C4-2B (cell line): ENCODE data around the gene AP3S1.

Experiments
- CTCF ChIP-seq: fragments of 450-650 bp; conservative IDR thresholded peaks from 2 replicates; pipeline ENCODE4 v1.5.1; 2017; ENCODE audit warnings: mild to moderate bottlenecking
- ZFX ChIP-seq: fragments of 450-650 bp; IDR thresholded peaks from 2 replicates; pipeline ENCODE4 v1.6.1; 2017

- TF ChIP-seq CTCF: no peak
- TF ChIP-seq ZFX: no peak
These were observed 16.1 kb downstream of the AP3S1 start for GRCh38 chr5:115857626-115858349.
